T1000 (cell line): ENCODE data around the gene LRP11.
A peak's percentile ranks its signal among the peaks of the same experiment; 100 is the strongest.
"Not testable (repeated sequence)": the region's sequence is repeated elsewhere in the genome, so short reads cannot be mapped to it uniquely, and the experiment has no call there.

Experiments used
- DNase-seq: peaks from one replicate; lab custom pipeline; 2025; ENCODE audit warnings: mixed read lengths; lab: John Stamatoyannopoulos, UW

Gene LRP11

DNA sequence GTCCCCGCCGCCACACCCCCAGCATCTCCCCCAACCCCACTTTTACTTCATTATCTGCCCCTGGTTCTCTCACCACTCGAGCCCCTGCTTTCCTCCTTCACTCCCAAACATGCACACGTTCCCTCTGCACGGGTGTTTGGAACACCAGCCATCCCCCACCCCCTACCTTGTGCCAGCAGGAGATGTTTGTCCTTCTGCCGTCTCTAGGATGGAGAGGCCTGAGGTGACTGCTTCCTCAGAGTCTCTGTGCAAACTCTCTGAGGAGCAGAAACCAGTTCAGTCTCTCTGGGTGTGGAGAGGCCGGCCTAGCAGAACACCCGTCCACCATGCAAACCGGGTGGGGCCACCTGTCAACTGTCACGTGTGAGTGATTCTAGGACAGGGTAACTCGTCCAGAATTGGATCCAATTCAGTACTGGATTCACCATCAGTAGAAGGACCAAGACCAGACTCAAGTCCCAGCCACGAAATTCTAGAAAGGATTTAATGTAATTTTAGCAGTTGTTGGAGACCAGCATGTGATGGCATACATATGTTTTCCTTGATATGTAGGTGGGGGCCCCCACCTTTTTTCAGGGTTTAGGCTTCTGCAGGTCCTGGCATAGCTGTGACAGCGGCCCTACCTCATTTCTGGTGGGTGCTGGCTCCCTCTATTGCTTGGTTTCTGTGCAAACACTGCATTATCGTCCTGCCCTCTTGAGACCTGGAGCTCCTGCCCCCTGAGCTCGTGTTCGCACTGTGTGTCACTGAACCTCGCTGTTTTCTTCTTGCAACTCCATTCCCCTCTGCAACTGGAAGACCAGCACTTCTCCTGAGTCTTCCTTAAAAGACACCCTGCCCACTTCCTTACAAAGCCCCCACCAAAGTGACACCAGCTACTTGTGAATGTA, 33.9 kb upstream of the LRP11 start, which contains the start of gene RAET1E:
Gene RAET1E, minus strand, starts transcription at position 259 of the 890 bp plus-strand sequence. CDS start 7,212 bp downstream, outside the sequence.
- DNase-seq: no peak

GRCh38 chr6:149897015-149897697, 33.0 kb upstream of the LRP11 start:
- peak; percentile 54 for DNase-seq

- no peak for DNase-seq
Measured at GRCh38 chr6:149896491-149896890, 32.3 kb upstream of the LRP11 start.

DNA sequence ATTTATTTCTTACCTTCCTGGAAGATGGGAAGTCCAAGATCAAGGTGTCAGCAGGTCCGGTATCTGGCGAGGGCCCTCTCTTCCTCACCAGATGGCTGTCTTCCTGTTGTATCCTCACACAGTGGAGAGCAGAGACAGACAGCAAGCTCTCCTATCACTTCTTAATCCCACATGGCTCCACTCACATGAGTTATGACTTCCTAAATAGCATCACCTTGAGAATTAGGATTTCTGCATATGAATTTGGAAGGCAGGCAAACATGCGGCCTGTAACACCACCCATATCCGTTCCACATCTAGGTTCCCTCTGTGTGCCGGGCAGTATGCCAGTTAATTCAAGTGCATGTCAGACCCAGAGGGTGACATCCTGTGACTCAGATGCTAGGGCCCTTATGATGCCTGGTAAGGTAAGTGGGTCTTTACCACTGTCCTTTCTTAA, 31.7 kb upstream of the LRP11 start:
- DNase-seq: peak; percentile 13

GRCh38 chr6:149895048-149895590, 31.0 kb upstream of the LRP11 start:
- no peak for DNase-seq

GRCh38 chr6:149891864-149892263, 27.7 kb upstream of the LRP11 start:
- DNase-seq: not testable (repeated sequence)

- DNase-seq: no peak
Measured at GRCh38 chr6:149891259-149891658, 27.1 kb upstream of the LRP11 start.

DNA sequence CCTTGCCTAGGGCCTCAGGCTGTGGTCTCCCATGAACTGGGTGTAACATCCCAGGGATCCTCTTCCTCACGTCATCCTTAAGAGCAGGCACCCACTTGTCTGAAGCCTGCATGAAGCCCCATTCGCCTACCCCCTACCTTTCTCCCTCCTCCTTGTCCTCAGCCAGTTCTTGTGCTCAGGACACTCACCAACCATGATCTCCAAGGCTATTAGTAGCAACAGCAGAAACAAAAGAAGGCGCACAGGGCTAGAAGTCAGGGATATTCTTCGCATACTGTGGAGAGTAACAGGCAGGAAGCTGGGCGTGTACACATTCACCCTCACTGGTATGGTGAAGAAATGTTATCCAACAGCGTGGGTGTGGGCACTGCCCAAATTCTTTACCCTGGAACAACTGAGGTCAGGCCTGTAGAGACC, 26.5 kb upstream of the LRP11 start:
- no peak for DNase-seq

DNA sequence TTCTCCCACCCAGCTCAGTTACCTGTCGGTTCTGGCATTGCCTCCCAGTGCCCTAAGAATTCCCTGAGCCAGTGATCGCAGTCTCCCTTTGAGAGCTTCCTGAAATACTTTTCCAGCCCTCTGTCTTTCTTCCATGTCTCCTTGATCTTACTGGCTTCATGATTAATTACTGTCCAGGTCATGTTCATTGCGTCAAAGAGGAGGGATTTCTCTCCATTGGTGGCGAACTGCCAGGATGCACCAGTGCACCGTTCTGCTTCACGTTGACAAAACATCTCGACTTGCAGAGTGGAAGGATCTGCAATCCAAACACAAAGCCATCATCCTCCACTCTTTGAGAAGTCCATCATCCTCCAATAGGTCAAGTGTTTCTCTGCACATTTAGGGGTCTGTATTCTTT, 25.2 kb upstream of the LRP11 start:
- DNase-seq: no peak

GRCh38 chr6:149888659-149889058, 24.5 kb upstream of the LRP11 start:
- DNase-seq: no peak

DNA sequence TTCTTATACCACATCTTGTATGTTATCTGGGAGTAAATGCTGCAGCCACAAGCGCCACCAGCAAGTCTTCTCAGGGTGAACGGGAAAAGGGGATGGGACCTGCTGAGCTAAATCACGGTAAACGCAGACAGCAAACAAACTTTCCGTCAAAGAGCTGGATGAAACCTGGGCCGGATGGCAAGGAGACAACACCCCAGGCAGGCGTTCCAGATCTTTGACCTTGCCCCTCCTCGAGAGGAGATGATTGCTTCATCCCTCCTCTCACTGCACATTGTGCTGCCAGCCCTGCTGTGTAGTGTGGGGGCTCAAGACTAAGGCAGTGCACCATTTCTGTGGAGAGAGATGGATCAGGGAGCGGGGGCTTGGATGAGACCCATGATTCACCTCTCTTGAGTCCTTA, 23.9 kb upstream of the LRP11 start:
- no peak for DNase-seq

GRCh38 chr6:149887343-149887742, 23.2 kb upstream of the LRP11 start:
- DNase-seq: no peak

- DNase-seq: no peak
Measured at GRCh38 chr6:149885888-149886287, 21.7 kb upstream of the LRP11 start.

- DNase-seq: no peak
Measured at GRCh38 chr6:149884617-149885016, 20.5 kb upstream of the LRP11 start.

DNA sequence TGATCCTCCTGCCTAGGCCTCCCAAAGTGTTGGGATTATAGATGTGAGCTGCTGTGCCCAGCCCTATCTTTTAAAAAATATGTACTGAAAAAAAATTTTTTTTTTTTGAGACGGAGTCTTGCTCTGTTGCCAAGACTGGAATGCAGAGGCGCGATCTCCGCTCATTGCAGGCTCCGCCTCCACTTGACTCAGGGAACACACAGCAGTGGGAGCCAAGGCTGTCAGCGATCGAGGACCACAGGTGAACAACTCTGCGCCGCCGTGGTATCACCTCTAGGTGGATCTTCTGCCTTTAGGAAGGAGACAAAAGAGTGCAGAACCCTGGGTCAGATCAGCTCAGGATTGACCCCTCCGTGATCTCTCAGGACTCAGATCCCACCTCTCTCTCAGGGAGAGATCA, 20.1 kb upstream of the LRP11 start:
- no peak for DNase-seq

GRCh38 chr6:149881860-149882259, 17.7 kb upstream of the LRP11 start:
- DNase-seq: no peak

DNA sequence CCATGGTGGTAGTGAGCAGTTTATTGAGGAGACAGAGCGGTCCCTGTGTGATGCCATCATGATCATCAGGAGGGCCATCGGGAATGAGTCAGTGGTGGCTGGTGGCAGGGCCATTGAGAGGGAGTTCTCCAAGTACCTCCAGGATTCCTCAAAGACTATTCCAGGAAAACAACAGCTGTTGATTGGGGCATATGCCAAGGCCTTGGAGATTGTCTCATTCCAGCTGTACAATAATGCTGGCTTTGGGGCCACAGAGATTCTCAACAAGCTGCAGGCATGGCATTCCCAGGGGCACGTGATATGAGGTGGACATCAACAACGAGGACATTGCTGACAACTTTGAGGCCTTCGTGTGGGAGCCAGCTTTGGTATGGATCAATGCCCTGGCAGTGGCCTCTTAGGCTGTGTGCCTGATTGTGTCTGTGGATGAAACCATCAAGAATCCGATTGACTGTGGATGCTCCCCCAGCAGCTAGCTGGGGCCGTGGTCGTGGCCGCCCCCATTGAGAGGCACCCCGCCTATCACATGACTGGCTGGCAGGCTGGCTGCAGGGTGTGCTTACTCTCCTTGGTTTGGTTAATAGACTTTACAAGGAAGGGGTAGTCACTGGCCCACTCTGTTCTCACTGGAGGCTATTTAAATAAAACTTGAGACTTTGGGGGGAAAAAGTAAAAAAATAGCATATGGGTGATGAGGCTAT, 17.1 kb upstream of the LRP11 start:
- no peak for DNase-seq

GRCh38 chr6:149877659-149878058, 13.5 kb upstream of the LRP11 start:
- no peak for DNase-seq

- DNase-seq: no peak
Measured at GRCh38 chr6:149876241-149876933, 12.2 kb upstream of the LRP11 start.

GRCh38 chr6:149872233-149872632, 8.1 kb upstream of the LRP11 start:
- no peak for DNase-seq

DNA sequence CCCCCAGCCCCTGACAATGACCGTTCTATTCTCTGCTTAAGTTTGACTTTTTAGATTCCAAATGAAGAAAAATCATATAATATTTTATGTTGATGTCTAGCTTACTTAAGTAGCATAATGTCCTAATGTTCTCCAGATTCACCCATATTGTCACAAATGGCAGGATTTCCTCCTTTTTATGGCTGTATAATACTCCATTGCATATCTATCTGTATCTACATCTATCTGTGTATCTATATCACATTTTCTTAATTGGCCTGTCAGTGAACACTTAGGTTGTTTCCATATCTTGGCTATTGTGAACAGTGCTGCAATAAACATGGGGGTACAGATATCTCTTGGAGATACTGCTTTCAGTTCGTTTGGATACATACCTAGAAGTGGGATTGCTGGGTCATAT, 7.0 kb upstream of the LRP11 start:
- no peak for DNase-seq
